ELF-1 (cell line): Measurements from ENCODE around the gene DNASE1L2.

ENCODE experiments used
- DNase-seq: peaks from one replicate; pipeline ENCODE4 v3.0.0-alpha.2; 2016; ENCODE audit warnings: low read depth, low spot score

The DNASE1L2 gene

GRCh38 chr16:2223221-2223941 is 12.9 kb upstream of the DNASE1L2 start, which contains the start of gene E4F1:
Gene E4F1, plus strand, starts transcription at chr16:2223591. Its CDS starts 23 bp downstream, at chr16:2223614.
- peak; percentile 100 for DNase-seq

GRCh38 chr16:2223942-2224486 is 12.2 kb upstream of the DNASE1L2 start:
- peak; percentile 74 for DNase-seq

GRCh38 chr16:2226245-2226793 is 9.9 kb upstream of the DNASE1L2 start:
- no peak for DNase-seq

GRCh38 chr16:2226918-2227317 is 9.3 kb upstream of the DNASE1L2 start:
- DNase-seq: no peak

- DNase-seq: no peak
Measured at GRCh38 chr16:2228161-2228824, 8.0 kb upstream of the DNASE1L2 start.

- no peak for DNase-seq
Measured at GRCh38 chr16:2229091-2229490, 7.2 kb upstream of the DNASE1L2 start.

- no peak for DNase-seq
Measured at GRCh38 chr16:2229632-2230250, 6.5 kb upstream of the DNASE1L2 start.

- DNase-seq: no peak
Measured at GRCh38 chr16:2230376-2230775, 5.9 kb upstream of the DNASE1L2 start.

- no peak for DNase-seq
Measured at GRCh38 chr16:2231016-2231931, 5.0 kb upstream of the DNASE1L2 start.

GRCh38 chr16:2232094-2232990 is 3.9 kb upstream of the DNASE1L2 start:
- DNase-seq: no peak

- DNase-seq: no peak
Measured at GRCh38 chr16:2233046-2233775, 3.0 kb upstream of the DNASE1L2 start.

GRCh38 chr16:2233872-2234812 is 2.1 kb upstream of the DNASE1L2 start:
- no peak for DNase-seq

- DNase-seq: no peak
Measured at GRCh38 chr16:2234813-2235170, 1.5 kb upstream of the DNASE1L2 start.

GRCh38 chr16:2235234-2235651 is 1.0 kb upstream of the DNASE1L2 start:
- no peak for DNase-seq

- DNase-seq: no peak
Measured at GRCh38 chr16:2235695-2236336, 428 bp upstream of the DNASE1L2 start.

- no peak for DNase-seq
Measured at GRCh38 chr16:2237102-2237482, 848 bp downstream of the DNASE1L2 start.

- DNase-seq: peak; percentile 56
Measured at GRCh38 chr16:2237493-2238149, 1.4 kb downstream of the DNASE1L2 start.
